Stimulated activated naive CD8-positive, alpha-beta T cell treated with anti-CD3 and anti-CD28 coated beads, Interleukin-15, Interleukin-2, amounts not matched to agents 100 ng/mL and 50 ng/mL, for 24 hours (primary cell): ENCODE results near the gene GPR17.

Experiments used
- H3K27ac Mint-ChIP-seq: one replicate; pipeline ENCODE4 v1.8.0; 2021; ENCODE audit warnings: mild to moderate bottlenecking, mixed read lengths
- H3K27me3 Mint-ChIP-seq: one replicate; pipeline ENCODE4 v1.8.0; 2021; ENCODE audit warnings: mixed read lengths
- H3K36me3 Mint-ChIP-seq: one replicate; pipeline ENCODE4 v1.8.0; 2021; ENCODE audit warnings: low read depth, mixed read lengths
- H3K4me1 Mint-ChIP-seq: one replicate; pipeline ENCODE4 v1.8.0; 2021; ENCODE audit warnings: low read depth, mixed read lengths
- H3K4me3 Mint-ChIP-seq: one replicate; pipeline ENCODE4 v1.8.0; 2021; ENCODE audit warnings: mild to moderate bottlenecking, mixed read lengths
- H3K9me3 Mint-ChIP-seq: one replicate; pipeline ENCODE4 v1.8.0; 2021; ENCODE audit warnings: mixed read lengths

Gene GPR17

DNA sequence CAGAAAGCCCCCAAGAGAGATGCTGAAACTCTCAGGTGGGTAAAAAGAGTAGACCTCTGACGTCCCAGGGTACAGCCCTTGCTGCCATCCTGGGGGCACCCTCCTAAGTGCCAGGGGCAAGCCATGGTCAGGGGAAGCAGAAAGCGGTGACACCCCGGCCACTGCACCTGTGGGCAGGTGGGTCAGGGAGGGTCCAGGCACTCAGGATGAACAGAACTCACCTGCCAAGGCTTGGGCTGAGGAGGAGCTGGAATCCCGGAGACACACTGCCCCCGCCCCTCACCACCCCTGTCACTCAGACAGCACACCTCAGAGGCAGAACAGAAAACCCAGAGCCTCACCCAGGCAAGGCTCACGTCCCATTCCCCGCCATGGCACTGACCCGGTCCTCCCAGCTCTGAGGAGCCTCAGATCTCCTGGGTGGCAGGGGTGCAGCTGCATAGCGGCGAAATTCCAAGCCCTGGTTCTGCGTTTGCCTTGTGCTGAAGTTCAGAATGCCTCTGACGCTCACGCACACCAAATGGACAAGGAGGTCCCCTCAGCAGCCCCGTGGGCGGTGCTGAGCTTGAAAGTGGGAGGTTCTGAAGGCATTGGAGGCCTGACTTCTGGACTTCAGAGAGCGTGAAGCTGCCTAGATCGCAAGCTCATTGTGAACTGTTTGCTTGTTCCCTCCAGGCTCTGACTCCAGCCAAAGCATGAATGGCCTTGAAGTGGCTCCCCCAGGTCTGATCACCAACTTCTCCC lies 4.3 kb downstream of the GPR17 start:
- Mint-ChIP-seq H3K27ac (no peak overlapping the region), H3K36me3 (no peaks in the 10 kb centered on the region), H3K9me3 (no peaks in the 10 kb centered on the region), H3K4me1 (peaks cover 11% of the 10 kb centered on the region), H3K27me3 (no peaks in the 10 kb centered on the region), H3K4me3 (no peak overlapping the region)

DNA sequence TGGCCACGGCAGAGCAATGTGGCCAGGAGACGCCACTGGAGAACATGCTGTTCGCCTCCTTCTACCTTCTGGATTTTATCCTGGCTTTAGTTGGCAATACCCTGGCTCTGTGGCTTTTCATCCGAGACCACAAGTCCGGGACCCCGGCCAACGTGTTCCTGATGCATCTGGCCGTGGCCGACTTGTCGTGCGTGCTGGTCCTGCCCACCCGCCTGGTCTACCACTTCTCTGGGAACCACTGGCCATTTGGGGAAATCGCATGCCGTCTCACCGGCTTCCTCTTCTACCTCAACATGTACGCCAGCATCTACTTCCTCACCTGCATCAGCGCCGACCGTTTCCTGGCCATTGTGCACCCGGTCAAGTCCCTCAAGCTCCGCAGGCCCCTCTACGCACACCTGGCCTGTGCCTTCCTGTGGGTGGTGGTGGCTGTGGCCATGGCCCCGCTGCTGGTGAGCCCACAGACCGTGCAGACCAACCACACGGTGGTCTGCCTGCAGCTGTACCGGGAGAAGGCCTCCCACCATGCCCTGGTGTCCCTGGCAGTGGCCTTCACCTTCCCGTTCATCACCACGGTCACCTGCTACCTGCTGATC lies 4.9 kb downstream of the GPR17 start:
- Mint-ChIP-seq H3K36me3 (no peaks in the 10 kb centered on the region), H3K4me3 (no peak overlapping the region), H3K27me3 (no peaks in the 10 kb centered on the region), H3K9me3 (no peaks in the 10 kb centered on the region), H3K4me1 (peaks cover 11% of the 10 kb centered on the region), H3K27ac (no peak overlapping the region)

DNA sequence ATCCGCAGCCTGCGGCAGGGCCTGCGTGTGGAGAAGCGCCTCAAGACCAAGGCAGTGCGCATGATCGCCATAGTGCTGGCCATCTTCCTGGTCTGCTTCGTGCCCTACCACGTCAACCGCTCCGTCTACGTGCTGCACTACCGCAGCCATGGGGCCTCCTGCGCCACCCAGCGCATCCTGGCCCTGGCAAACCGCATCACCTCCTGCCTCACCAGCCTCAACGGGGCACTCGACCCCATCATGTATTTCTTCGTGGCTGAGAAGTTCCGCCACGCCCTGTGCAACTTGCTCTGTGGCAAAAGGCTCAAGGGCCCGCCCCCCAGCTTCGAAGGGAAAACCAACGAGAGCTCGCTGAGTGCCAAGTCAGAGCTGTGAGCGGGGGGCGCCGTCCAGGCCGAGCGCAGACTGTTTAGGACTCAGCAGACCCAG lies 5.4 kb downstream of the GPR17 start:
- Mint-ChIP-seq H3K4me1 (peaks cover 11% of the 10 kb centered on the region), H3K27me3 (no peaks in the 10 kb centered on the region), H3K4me3 (no peak overlapping the region), H3K9me3 (no peaks in the 10 kb centered on the region), H3K27ac (no peak overlapping the region), H3K36me3 (no peaks in the 10 kb centered on the region)

DNA sequence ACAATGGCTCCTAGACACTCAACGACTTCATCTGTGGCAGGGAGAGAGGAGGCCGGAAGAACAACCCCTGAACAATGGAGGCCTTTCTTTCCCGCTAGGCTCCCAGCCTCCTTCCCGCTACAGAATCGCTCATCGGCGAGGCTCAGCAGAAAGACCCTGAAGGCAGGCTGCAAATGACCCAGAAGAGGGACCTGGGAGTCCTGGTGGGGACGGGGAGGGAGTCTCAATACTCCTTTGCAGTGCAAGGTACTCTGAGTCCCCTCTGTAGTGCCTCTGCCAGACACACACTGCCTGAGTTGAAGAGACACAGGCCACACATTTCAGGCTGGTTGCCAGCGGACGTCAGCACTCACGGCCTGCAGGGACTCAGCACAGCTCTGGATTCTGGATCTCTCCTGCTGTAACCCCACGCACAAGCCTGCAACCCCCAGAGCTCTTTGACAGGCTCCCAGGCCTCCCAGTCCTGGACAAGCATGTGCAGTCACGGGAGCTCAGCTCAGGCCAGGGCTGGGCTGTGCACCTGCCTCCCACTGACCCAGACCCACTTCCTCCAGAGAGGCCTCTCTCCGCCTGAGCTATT lies 6.1 kb downstream of the GPR17 start:
- Mint-ChIP-seq H3K4me1 (peaks cover 8% of the 10 kb centered on the region), H3K27ac (no peak overlapping the region), H3K36me3 (no peaks in the 10 kb centered on the region), H3K9me3 (no peaks in the 10 kb centered on the region), H3K27me3 (no peaks in the 10 kb centered on the region), H3K4me3 (no peak overlapping the region)

DNA sequence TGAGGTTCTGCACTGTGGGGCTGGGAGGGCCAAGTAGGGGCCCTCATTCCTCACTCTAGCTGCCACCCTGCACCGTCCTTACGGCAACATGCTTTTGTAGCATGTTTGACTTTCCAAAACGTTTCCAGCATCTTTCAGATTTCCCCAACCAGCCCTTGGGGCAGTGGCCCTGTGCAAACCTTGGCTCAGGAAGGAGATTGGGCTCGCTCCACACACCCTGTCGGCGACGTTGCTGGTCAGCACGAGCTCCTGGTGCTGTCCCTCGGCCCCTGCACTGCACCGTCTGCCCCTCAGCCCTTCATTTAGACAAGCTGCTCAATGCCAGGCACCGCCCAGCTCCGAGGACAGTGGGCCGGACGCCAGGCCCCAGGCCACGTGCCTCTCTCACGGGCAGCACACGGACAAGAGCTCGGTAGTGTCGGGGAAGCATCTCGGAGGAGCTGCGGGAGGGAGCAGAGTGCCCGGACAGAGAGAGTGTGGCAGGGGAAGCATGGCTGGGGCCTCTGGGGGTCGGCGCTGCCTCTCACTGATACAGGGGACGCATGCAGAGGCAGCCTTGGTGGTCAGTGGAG lies 6.9 kb downstream of the GPR17 start:
- Mint-ChIP-seq H3K27me3 (no peaks in the 10 kb centered on the region), H3K27ac (no peak overlapping the region), H3K4me3 (no peak overlapping the region), H3K9me3 (no peaks in the 10 kb centered on the region), H3K4me1 (peaks cover 8% of the 10 kb centered on the region), H3K36me3 (no peaks in the 10 kb centered on the region)

DNA sequence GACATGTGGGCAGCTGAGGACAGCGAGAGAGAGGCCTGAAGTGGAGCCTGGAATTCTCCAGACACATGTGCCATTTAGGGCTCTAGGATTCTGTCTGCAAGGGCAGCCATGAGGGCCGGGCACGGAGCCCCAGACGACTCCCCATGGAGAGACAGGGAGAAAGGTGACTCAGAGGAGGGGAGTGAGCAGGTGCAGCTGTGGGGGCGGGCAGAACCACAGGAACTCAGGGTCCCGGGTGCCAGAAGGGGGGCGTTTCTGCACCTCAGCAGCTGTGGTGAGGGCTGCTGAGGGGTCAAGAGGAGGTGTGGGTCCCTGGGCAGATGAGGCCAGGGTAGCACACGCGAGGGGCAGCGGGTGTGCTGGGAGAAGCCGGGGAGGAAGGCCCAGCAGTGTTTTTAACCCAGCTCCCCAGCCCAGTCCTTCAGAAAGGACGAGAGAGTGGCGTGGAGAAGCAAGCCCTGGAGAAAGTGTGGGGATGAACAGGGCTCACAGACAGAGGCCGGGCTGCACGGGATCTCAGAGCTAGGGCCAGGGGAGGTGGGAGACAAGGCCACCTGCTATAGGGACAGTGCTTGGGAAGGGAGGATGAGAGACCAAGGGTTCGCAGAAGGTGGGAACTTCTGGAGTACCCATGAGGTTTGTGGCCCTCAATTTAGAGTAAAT lies 7.6 kb downstream of the GPR17 start:
- H3K36me3 Mint-ChIP-seq, result no peaks in the 10 kb centered on the region
- peaks cover 6% of the 10 kb centered on the region for H3K4me1 Mint-ChIP-seq
- H3K4me3 Mint-ChIP-seq, result no peak overlapping the region
- H3K9me3 Mint-ChIP-seq, result no peaks in the 10 kb centered on the region
- no peaks in the 10 kb centered on the region for H3K27me3 Mint-ChIP-seq
- no peak overlapping the region for H3K27ac Mint-ChIP-seq

DNA sequence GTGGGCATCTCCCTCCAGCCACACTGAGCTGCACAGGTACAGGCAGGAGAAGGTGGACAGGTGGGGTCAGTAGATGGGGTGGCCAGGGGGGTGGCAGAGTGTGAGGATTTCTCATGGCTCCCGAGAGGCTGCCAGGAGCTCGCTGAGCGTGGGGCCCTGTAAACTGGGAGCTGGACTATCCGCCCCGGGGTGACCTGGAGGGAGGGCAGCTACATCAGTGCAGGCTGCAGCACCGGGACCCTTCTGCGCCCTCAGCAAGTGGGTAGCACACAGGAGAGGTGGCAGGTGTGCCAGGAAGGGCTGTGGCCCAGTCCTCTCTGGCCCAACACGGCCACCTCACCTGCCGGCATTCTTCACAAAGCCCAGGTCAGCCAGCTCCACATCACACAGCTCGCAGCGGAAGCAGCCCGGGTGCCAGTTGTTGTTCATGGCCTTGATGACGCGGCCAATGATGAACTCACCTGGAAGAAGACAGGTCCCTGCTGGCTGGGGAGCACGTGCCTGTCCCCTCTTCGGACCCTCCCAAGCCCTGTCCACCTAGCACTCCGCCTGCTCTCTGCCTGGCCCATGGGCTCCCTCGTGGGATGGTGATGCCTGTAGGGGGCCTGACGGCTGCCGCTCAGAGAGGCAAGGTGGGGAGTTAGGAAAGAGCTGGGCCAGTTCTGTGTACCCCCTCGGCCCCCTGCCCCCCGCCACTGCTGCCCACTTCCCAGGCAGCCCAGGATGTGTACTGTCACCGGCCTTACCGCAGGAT lies 8.3 kb downstream of the GPR17 start:
- Mint-ChIP-seq H3K36me3 (no peaks in the 10 kb centered on the region), H3K9me3 (no peaks in the 10 kb centered on the region), H3K27ac (no peak overlapping the region), H3K4me3 (no peak overlapping the region), H3K4me1 (peaks cover 4% of the 10 kb centered on the region), H3K27me3 (no peaks in the 10 kb centered on the region)

DNA sequence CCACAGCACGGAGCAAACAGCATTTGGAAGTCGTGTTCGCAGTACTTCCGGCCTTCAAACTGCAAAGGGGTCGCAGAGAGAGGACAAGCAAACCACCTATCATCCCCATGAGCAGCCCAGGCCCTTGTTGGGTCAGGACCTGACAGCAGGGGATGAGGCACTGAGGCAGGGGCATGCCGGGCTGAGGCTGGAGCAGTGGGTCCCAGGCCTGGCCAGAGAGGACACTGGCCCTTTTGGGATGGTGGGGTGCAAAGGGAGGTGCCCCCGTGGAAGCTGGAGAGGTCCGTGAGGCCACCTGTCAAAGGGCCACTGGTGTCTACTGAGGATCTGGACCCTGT lies 8.9 kb downstream of the GPR17 start:
- Mint-ChIP-seq H3K27ac (no peak overlapping the region), H3K4me1 (no peaks in the 10 kb centered on the region), H3K4me3 (no peak overlapping the region)

DNA sequence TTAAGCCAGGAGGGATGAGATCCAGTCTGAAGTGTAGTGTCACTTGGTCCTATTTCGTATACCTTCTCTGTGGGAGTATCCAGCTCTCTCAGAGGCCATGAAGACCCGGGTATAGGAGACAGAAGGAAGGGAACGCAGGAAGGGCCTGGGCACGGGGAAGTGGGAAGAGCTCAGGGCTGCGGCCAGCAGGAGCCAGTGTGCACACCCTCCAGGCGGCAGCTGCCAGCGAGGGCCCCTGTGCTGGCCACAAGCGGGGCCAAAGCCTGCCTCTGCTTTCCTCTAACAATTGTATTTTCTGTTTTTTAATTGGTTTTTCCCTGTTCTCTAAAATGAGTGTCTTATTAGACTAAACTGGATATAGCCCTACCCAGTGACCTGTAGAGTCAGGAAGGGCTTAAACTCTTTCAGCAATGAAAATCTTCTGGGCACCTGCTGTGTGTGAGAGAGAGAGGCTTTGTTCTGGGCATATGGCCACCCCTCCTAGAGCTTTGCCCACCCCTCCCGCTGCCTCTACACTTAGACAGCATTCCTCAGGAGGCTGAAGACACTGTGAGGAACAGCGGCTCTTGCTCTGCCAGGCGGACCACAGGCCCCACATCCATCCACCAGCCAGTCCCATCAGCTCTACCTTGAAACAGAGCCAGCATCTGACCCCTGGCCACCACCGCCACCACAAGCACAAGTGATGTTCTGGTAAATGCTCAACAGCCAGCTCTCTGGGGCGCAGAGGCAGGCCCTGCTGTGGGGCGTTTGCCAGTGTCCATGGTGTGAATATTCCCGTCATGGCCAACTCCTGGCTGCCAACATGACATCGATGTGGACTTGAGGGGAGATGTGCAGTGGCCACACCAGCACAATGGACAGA lies 9.5 kb downstream of the GPR17 start:
- no peaks in the 10 kb centered on the region for H3K4me1 Mint-ChIP-seq
- H3K27ac Mint-ChIP-seq, result no peak overlapping the region
- H3K27me3 Mint-ChIP-seq, result no peaks in the 10 kb centered on the region
- H3K4me3 Mint-ChIP-seq, result no peak overlapping the region
- no peaks in the 10 kb centered on the region for H3K36me3 Mint-ChIP-seq
- H3K9me3 Mint-ChIP-seq, result no peaks in the 10 kb centered on the region

More for the DNA sequence above, 8.9 kb downstream of the GPR17 start:
- H3K36me3 Mint-ChIP-seq, result no peaks in the 10 kb centered on the region
- H3K9me3 Mint-ChIP-seq, result no peaks in the 10 kb centered on the region
- no peaks in the 10 kb centered on the region for H3K27me3 Mint-ChIP-seq

DNA sequence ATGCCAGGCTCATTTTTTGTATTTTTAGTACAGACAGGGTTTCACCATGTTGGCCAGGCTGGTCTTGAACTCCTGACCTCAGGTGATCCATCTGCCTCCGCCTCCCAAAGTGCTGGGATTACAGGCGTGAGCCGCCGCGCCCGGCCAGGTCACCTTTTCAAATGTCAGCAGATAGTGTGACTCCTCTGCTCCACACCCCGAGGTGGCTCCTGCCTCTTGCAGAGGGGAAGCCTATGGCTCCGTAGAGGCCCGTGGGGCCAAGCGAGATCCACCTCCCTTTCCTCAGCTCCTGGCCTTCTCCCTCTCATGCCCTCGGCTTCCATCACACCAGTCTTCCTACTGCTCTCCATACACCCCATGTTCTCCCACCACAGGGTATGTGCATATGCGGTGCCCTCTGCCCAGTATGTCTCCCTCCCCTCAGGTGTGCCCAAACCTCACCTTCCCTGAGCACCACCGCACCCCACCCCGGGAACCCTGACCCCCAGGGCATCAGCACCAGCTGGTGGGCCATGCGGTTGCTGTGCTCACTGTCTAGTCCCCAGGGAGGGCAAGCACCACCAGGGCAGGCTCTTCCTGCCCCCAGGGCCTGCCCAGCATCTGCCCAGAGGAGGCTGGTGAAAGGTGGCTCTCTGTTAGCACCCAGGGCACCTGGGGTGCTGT lies 10.7 kb downstream of the GPR17 start:
- no peaks in the 10 kb centered on the region for H3K9me3 Mint-ChIP-seq
- no peaks in the 10 kb centered on the region for H3K4me1 Mint-ChIP-seq
- H3K27ac Mint-ChIP-seq, result no peak overlapping the region
- H3K36me3 Mint-ChIP-seq, result no peaks in the 10 kb centered on the region
- H3K27me3 Mint-ChIP-seq, result peaks cover 3% of the 10 kb centered on the region
- no peak overlapping the region for H3K4me3 Mint-ChIP-seq

DNA sequence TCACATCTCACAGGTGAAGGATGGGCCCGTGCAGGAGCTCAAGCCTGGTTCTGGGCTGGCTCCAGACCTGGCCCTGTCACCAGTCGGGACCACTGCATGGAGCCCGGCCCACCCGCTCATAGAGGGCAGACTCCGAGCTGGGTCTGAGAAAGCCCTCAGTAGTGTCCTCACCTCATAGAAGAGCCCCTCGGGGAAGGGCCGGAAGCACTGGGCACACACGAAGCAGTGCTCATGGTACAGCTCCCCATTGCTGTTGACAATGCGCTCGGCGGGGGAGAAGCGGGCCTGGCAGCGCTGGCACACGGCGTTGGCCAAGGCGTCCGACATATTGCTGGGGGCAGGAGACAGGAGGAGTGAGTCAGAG lies 11.3 kb downstream of the GPR17 start:
- H3K4me3 Mint-ChIP-seq, result no peak overlapping the region
- H3K9me3 Mint-ChIP-seq, result no peaks in the 10 kb centered on the region
- H3K4me1 Mint-ChIP-seq, result no peaks in the 10 kb centered on the region
- peaks cover 3% of the 10 kb centered on the region for H3K27me3 Mint-ChIP-seq
- H3K27ac Mint-ChIP-seq, result no peak overlapping the region
- H3K36me3 Mint-ChIP-seq, result no peaks in the 10 kb centered on the region

DNA sequence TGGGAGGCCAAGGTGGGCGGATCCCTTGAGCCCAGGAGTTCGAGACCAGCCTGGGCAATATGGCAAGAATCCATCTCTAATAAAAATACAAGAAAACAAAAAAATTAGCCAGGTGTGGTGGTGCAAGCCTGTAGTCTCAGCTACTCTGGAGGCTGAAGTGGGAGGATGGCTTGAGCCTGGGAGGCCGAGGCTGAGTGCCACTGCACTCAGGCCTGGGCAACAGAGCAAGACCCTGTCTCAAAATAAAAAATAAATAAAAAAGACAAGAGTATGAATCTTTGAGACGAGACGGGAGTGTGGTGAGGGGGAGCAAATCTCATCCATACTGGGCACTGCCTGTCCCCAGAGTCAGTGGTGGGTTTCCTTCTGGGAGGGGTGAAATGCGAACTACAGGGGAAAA lies 12.2 kb downstream of the GPR17 start:
- H3K27ac Mint-ChIP-seq, result no peak overlapping the region
- H3K9me3 Mint-ChIP-seq, result no peaks in the 10 kb centered on the region
- H3K36me3 Mint-ChIP-seq, result no peaks in the 10 kb centered on the region
- H3K27me3 Mint-ChIP-seq, result peaks cover 8% of the 10 kb centered on the region
- H3K4me1 Mint-ChIP-seq, result no peaks in the 10 kb centered on the region
- no peak overlapping the region for H3K4me3 Mint-ChIP-seq

DNA sequence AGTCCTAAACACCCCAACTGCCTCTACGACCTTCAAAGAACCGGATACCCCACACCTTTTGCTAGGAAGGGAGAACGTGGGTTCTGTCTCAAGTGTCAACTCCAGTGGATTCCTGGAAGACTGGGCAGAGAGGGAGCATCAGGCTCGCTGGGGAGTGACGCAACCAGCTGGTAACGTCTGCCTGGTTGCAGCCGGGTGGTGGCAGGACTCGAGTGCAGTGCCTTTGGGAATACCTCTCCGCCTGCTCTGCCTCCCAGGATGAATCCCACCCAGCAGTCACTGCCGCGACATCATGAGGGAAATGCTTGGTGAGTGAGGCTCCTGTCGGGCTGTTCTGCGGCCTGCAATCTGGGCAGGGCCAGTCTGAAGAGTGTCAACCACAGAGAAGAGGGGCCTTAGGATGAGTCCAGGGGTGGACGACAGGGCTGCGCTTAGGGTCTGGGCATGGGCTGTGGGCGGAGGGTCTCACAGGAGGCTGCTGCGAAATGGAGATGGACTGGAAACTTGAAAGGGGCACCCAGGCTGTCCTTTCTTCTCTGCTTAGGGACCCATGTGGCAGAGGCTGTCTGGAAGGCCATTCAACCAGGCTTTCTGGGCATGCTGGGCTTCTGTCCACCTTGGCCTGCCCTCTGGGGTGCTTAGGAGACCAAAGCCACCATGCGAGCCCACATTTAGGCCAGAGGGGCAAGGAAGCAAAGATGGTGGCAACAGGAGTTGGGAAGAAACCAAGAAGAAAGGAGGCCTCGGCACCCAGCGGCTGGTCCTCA lies 12.9 kb downstream of the GPR17 start:
- Mint-ChIP-seq H3K4me1 (no peaks in the 10 kb centered on the region), H3K9me3 (no peaks in the 10 kb centered on the region), H3K27ac (no peak overlapping the region), H3K4me3 (no peak overlapping the region), H3K27me3 (peaks cover 15% of the 10 kb centered on the region), H3K36me3 (no peaks in the 10 kb centered on the region)
